ENCODE measurements around the gene SERPINB8. TPM values are rescaled to one million over a fixed set of nuclear protein-coding genes. Genes with fewer than 3 reads are reported as not detected.

SERPINB8 gene
- polyA plus RNA-seq, 1 donor, result 1.4 TPM

GRCh38 chr18:64019922-64020756 is 50.3 kb downstream of the SERPINB8 start:
- no peak for DNase-seq (ENCODE audit: low read depth)

DNA sequence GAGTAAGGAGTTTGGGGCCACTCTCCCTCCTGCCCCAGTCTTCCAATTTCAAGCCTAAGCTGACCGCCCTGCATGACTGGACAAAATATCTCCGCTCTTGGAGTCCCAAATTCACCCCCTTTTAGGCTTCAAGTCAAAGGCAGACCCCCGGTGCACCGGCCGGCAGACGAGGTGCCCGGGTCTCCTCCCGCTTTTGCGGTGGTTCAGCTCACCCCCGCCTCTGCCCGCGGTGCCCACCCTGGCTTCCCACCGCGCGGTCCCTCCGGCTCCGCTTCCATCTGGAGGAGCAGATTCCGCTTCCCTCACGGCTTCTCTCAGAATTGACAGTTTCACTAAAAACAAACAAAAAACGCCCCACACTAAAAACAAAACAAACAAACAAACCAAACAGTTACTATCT is 56.5 kb downstream of the SERPINB8 start:
- DNase-seq (ENCODE audit: low read depth), result no peak

- DNase-seq (ENCODE audit: low read depth), result no peak
These were observed 58.2 kb downstream of the SERPINB8 start for GRCh38 chr18:64027931-64028695.

DNA sequence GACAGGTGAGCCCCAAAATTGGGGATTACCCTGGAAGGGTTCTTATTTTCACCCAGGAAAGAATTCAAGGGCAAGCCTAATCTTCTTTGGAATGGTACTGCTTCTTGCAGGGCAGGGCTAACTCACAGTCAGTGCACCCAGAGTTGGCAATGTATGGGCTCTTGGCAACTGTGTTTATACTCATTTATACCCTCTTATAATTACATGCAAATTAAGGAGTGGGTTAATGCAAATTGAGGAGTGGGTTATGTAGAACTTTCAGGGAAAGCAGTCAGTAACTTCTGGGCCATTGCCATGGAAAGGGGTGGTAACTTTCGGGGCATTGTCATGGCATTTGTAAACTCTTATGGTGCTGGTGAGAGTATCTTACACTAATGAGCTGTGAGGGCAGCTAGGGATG is 59.2 kb downstream of the SERPINB8 start:
- DNase-seq (ENCODE audit: low read depth), result no peak

DNA sequence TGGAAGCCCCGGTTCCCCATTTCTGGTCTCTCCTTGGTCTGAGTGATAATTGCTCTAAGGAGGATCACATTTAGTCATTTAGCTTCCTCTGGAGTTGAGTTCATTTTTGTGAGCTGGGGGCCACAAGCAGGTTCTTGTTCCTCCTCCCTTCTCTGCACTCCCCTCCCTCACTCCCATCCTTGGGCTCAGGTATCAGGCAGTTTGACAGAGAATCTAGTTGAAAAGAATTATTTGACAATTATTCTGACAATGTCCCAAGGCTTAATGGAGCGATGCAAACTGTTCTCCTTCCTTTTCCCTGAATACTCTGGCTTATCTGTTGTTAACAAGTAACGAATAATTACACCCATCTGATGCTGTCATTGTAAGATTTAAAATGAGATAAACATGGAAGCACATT is 61.5 kb downstream of the SERPINB8 start:
- no peak for DNase-seq (ENCODE audit: low read depth)

DNA sequence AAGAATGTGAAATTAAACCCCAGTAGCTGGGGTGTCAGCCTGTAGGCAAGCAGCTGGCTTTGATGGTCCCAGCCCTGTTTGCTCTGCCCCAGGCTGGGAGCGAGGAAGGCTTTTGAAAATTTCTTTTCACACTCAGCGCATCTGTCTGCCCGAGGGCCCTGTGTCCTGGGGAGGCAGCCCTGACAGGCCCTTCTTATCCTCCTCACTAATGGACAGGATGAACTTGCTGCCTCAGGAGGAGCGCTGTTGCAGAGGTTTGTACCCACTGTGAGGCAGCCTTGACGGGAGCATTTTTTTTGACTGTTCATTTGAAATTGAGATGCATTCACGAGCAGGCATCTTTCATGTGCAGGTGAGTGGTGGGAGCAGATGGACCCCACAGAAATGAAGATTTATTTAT is 62.4 kb downstream of the SERPINB8 start:
- no peak for DNase-seq (ENCODE audit: low read depth)

DNA sequence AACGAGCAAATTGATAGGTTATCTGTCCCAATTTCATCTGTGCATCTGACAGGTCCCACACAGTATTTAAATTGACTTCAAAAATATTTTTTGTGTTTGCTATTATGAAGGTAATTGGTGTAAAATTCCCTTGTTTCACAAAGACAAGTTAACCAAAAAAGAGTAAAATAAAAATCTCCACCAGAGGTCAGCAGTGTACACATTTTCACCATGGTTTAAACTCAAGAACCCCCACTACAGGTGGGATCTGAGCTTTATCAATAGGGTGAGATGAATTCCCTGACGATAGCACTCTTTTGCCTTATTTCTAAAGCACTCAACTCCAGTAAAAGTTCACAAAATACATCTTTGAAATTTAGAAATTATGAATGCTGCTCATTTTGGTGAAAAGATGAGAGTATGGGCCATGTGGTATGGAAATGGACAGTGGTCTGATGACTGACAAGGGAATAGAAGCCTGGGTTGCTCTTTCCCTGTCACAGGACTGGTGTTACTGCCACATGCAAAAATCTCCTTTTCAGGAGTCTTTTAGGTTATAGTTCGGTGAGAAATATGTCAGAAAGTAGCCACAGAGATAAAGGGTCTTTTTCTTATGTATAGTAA is 68.0 kb downstream of the SERPINB8 start:
- no peak for DNase-seq (ENCODE audit: low read depth)

Other genes with a start within 250 kb of the SERPINB8 start
- not detected for gene SERPINB7, start 194.7 kb upstream of the SERPINB8 start, polyA plus RNA-seq (ENCODE audit: insufficient read length)
- gene SERPINB2, start 82.4 kb upstream of the SERPINB8 start, polyA plus RNA-seq (ENCODE audit: insufficient read length), result not detected
- 0.27 TPM for gene SERPINB10, start 62.1 kb upstream of the SERPINB8 start, polyA plus RNA-seq (ENCODE audit: insufficient read length)
- not detected for gene HMSD, start 20.8 kb upstream of the SERPINB8 start, polyA plus RNA-seq (ENCODE audit: insufficient read length)
- gene LINC00305, start 179.0 kb downstream of the SERPINB8 start, polyA plus RNA-seq (ENCODE audit: insufficient read length), result not detected

All from forelimb muscle (tissue), 1 donor.